Tibial nerve (tissue), 4 donors: ENCODE results near the gene ZBTB17. TPM values are rescaled to one million over a fixed set of nuclear protein-coding genes. Genes with fewer than 3 reads are reported as not detected.

Experiments used
- DNase-seq, 2 donors: peaks; one replicate each; pipeline ENCODE4 v3.0.0-alpha.2; 2019; ENCODE audit warnings: low spot score in 2 of 2
- H3K27ac ChIP-seq, 4 donors: fragments of 200-600 bp; sonication (generic) in 3 of 4; one replicate each; pipeline ENCODE4 v1.5.1; 2017 to 2019; ENCODE audit warnings: mild to moderate bottlenecking in 1 of 4
- H3K27me3 ChIP-seq, 2 donors: fragments of 200-600 bp; sonication (generic) in 1 of 2; one replicate each; pipeline versions ENCODE4 v1.5.1 to v1.6.0; 2017 to 2019
- H3K36me3 ChIP-seq, 3 donors: fragments of 200-600 bp; sonication (generic); one replicate each; pipeline ENCODE4 v1.5.1; 2018 to 2019
- H3K4me1 ChIP-seq, 4 donors: fragments of 200-600 bp; sonication (generic) in 3 of 4; one replicate each; pipeline ENCODE4 v1.5.1; 2017 to 2019
- H3K4me3 ChIP-seq, 4 donors: fragments of 200-600 bp; sonication (generic) in 3 of 4; one replicate each; pipeline ENCODE4 v1.5.1; 2017 to 2019; ENCODE audit warnings: mild to moderate bottlenecking in 1 of 4, moderate library complexity in 1 of 4
- H3K9me3 ChIP-seq, 4 donors: fragments of 200-600 bp; sonication (generic) in 3 of 4; one replicate each; pipeline ENCODE4 v1.5.1; 2017 to 2019
- CTCF ChIP-seq, 5 experiments: fragments of 200-600 bp in 3 of 5; fragments of 450-650 bp in 2 of 5; sonication (generic) in 3 of 5; IDR thresholded peaks; one replicate each; pipeline ENCODE4 v1.5.1; 2016 to 2019; ENCODE audit warnings: antibody characterized with exemption in 5 of 5, mild to moderate bottlenecking in 3 of 5, moderate library complexity in 2 of 5
- EP300 ChIP-seq, 2 donors: sonication (generic); formaldehyde crosslinking; IDR thresholded peaks; one replicate each; pipeline ENCODE4 v1.6.1; 2017; ENCODE audit warnings: antibody characterized with exemption in 2 of 2, mild to moderate bottlenecking in 1 of 2
- POLR2A ChIP-seq, 2 donors: fragments of 450-650 bp; IDR thresholded peaks; one replicate each; pipeline ENCODE4 v1.6.1; 2017; ENCODE audit warnings: antibody characterized with exemption in 2 of 2, mild to moderate bottlenecking in 2 of 2, moderate library complexity in 2 of 2
- WGBS, 2 donors: methylation state at CpG; one replicate each; pipeline ENCODE4 v1.1.5; 2018; 5-methylcytosine and 5-hydroxymethylcytosine counted together
- total RNA-seq, 4 donors: library from RNA; depleted of rRNA; stranded (reverse); fragments of >200 nt; gene quantifications; one replicate each; pipeline ENCODE4 v1.1.0, GENCODE V29; 2016

ZBTB17 gene
- total RNA-seq, 4 donors from 2014 or later, result 34.5 to 85.2 (median 52.4) TPM

GRCh38 chr1:16014509-16015482, 38.9 kb upstream of the ZBTB17 start:
- H3K36me3 ChIP-seq, result no peaks in the 10 kb centered on the region
- TF ChIP-seq EP300 (IDR thresholded peaks at IDR 0.05) (no peak), CTCF (IDR thresholded peaks at IDR 0.05) (no peak)
- H3K4me1 ChIP-seq, result peaks cover 0 to 73% (median 24%) of the 10 kb centered on the region in 4 donors
- peak overlapping the region in 2 of 4 donors; percentile 63 to 80 for H3K27ac ChIP-seq
- H3K9me3 ChIP-seq, result no peaks in the 10 kb centered on the region
- H3K27me3 ChIP-seq, result no peaks in the 10 kb centered on the region
- no peak overlapping the region for H3K4me3 ChIP-seq
- DNase-seq, result peak in 1 of 2 donors; percentile 27
- 65 to 66% methylated on average over 16 to 17 of the region's 17 CpGs for whole genome bisulfite sequencing, 2 donors

GRCh38 chr1:16013908-16014258, 38.0 kb upstream of the ZBTB17 start:
- no peaks in the 10 kb centered on the region for H3K9me3 ChIP-seq
- H3K4me3 ChIP-seq, result no peak overlapping the region
- no peak for TF ChIP-seq CTCF (IDR thresholded peaks at IDR 0.05)
- no peak for TF ChIP-seq POLR2A (IDR thresholded peaks at IDR 0.05)
- no peak for TF ChIP-seq EP300 (IDR thresholded peaks at IDR 0.05)
- no peak for DNase-seq
- 45 to 64% methylated on average over 4 of the region's 4 CpGs for WGBS, 2 donors
- peak overlapping the region in 3 of 4 donors; percentile 46 to 80 (median 63) for H3K27ac ChIP-seq
- no peaks in the 10 kb centered on the region for H3K27me3 ChIP-seq
- no peaks in the 10 kb centered on the region for H3K36me3 ChIP-seq
- peaks cover 0 to 65% (median 22%) of the 10 kb centered on the region in 4 donors for H3K4me1 ChIP-seq

DNA sequence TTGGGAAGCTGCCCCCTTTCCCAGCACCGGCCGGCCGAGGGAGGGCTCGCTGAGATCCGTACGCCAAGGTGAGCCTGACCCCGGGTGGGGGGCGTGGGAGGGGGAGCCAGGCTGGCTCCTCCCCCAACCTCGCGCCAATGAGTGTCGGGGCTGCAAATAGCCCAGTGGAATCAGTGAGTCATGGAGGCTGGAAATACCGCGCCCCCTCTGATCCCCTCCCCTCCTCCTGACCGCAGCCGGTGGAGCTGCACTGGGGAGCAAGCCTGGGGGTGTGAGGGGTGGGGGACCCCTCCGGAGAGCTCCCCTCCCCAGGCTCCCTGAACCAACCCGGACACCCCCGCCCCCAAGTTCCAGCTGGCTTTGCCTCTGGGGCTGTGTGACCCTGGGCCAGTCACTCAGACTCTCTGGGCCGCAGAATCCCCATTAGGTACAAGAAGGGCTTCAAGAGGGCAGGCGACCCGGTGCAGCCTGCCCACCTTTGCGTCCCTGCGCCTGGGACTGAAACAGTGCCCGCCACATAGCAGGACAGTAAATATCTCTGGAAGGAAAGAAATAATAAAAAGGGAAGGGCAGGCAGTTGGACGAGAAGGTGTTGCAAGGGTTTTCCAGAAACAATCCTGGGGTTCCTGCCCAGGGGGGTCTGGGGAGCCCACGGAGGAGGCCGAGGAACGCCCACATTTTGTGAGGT, 37.5 kb upstream of the ZBTB17 start:
- WGBS, 2 donors, result 15 to 21% methylated on average over 19 to 22 of the region's 28 CpGs
- TF ChIP-seq POLR2A (IDR thresholded peaks at IDR 0.05) (no peak), CTCF (IDR thresholded peaks at IDR 0.05) (no peak), EP300 (IDR thresholded peaks at IDR 0.05) (peak in 1 of 2 donors; percentile 6)
- Histone ChIP-seq H3K27ac (peak overlapping the region; percentile 46 to 80 (median 54)), H3K4me1 (peaks cover 0 to 62% (median 17%) of the 10 kb centered on the region in 4 donors), H3K36me3 (no peaks in the 10 kb centered on the region), H3K27me3 (no peaks in the 10 kb centered on the region), H3K9me3 (no peaks in the 10 kb centered on the region), H3K4me3 (peak overlapping the region; percentile 8 to 48 (median 28))
- DNase-seq, result no peak

GRCh38 chr1:16012590-16013219, 36.8 kb upstream of the ZBTB17 start:
- H3K9me3 ChIP-seq, result no peaks in the 10 kb centered on the region
- DNase-seq, result peak in 1 of 2 donors; percentile 30
- 9% methylated on average over 18 to 19 of the region's 36 CpGs for WGBS, 2 donors
- no peaks in the 10 kb centered on the region for H3K27me3 ChIP-seq
- no peak for TF ChIP-seq CTCF (IDR thresholded peaks at IDR 0.05)
- TF ChIP-seq EP300 (IDR thresholded peaks at IDR 0.05), result no peak
- TF ChIP-seq POLR2A (IDR thresholded peaks at IDR 0.05), result no peak
- H3K36me3 ChIP-seq, result no peaks in the 10 kb centered on the region
- peak overlapping the region; percentile 30 to 80 (median 46) for H3K27ac ChIP-seq
- H3K4me3 ChIP-seq, result peak overlapping the region; percentile 8 to 48 (median 28)
- peaks cover 0 to 55% (median 14%) of the 10 kb centered on the region in 4 donors for H3K4me1 ChIP-seq
